ENCODE measurements around the gene NEDD4L. TPM values are rescaled to one million over a fixed set of nuclear protein-coding genes. Genes with fewer than 3 reads are reported as not detected.

The NEDD4L gene
- total and polyA plus RNA-seq, 7 donors = 52.0 to 104 (median 57.4) TPM

- H3K4me3 ChIP-seq = no peak overlapping the region
- H3K36me3 ChIP-seq = peaks cover 0 to 79% (median 17%) of the 10 kb centered on the region in 4 donors
- DNase-seq = no peak
- H3K4me1 ChIP-seq = no peaks in the 10 kb centered on the region
- H3K9me3 ChIP-seq = no peaks in the 10 kb centered on the region
- 93 to 96% methylated on average over 4 of the region's 4 CpGs for WGBS, 2 donors
- H3K27me3 ChIP-seq = no peaks in the 10 kb centered on the region
- TF ChIP-seq POLR2A (IDR thresholded peaks at IDR 0.05) (no peak), EP300 (IDR thresholded peaks at IDR 0.05) (no peak), POLR2AphosphoS5 (IDR thresholded peaks at IDR 0.05) (no peak), CTCF (IDR thresholded peaks at IDR 0.05) (no peak)
- H3K27ac ChIP-seq = no peak overlapping the region
- intact Hi-C loops (cut with DNase I) = no loop called here
These were observed 310.0 kb downstream of the NEDD4L start for GRCh38 chr18:58354051-58354450.

GRCh38 chr18:58354791-58355190, 310.8 kb downstream of the NEDD4L start:
- intact Hi-C loops (cut with DNase I) = no loop called here
- no peak overlapping the region for H3K4me3 ChIP-seq
- TF ChIP-seq CTCF (IDR thresholded peaks at IDR 0.05) (no peak), POLR2A (IDR thresholded peaks at IDR 0.05) (no peak), POLR2AphosphoS5 (IDR thresholded peaks at IDR 0.05) (no peak), EP300 (IDR thresholded peaks at IDR 0.05) (no peak)
- no peaks in the 10 kb centered on the region for H3K9me3 ChIP-seq
- peaks cover 0 to 72% (median 13%) of the 10 kb centered on the region in 4 donors for H3K36me3 ChIP-seq
- 94 to 95% methylated on average over 10 of the region's 10 CpGs for WGBS, 2 donors
- no peak overlapping the region for H3K27ac ChIP-seq
- H3K4me1 ChIP-seq = no peaks in the 10 kb centered on the region
- DNase-seq = no peak
- no peaks in the 10 kb centered on the region for H3K27me3 ChIP-seq

- peaks cover 0 to 67% (median 11%) of the 10 kb centered on the region in 4 donors for H3K36me3 ChIP-seq
- intact Hi-C loops (cut with DNase I) = no loop called here
- 96% methylated on average over 8 of the region's 8 CpGs for WGBS, 2 donors
These were observed 311.2 kb downstream of the NEDD4L start for GRCh38 chr18:58355243-58355642.

GRCh38 chr18:58359218-58359617, 315.2 kb downstream of the NEDD4L start:
- H3K36me3 ChIP-seq = peaks cover 0 to 28% (median 7%) of the 10 kb centered on the region in 4 donors
- no peaks in the 10 kb centered on the region for H3K27me3 ChIP-seq
- H3K4me1 ChIP-seq = peaks cover 0 to 33% (median 26%) of the 10 kb centered on the region in 4 donors
- DNase-seq = no peak
- H3K4me3 ChIP-seq = no peak overlapping the region
- H3K27ac ChIP-seq = peak overlapping the region in 1 of 4 donors; percentile 7
- TF ChIP-seq EP300 (IDR thresholded peaks at IDR 0.05) = no peak
- no peak for TF ChIP-seq CTCF (IDR thresholded peaks at IDR 0.05)
- TF ChIP-seq POLR2A (IDR thresholded peaks at IDR 0.05) = no peak
- TF ChIP-seq POLR2AphosphoS5 (IDR thresholded peaks at IDR 0.05) = no peak
- no peaks in the 10 kb centered on the region for H3K9me3 ChIP-seq
- intact Hi-C loops (cut with DNase I) = no loop called here
- WGBS, 2 donors = 93 to 97% methylated on average over 3 of the region's 3 CpGs

More at GRCh38 chr18:58355243-58355642, 311.2 kb downstream of the NEDD4L start:
- Histone ChIP-seq H3K27ac (no peak overlapping the region), H3K4me3 (no peak overlapping the region), H3K4me1 (no peaks in the 10 kb centered on the region), H3K9me3 (no peaks in the 10 kb centered on the region), H3K27me3 (no peaks in the 10 kb centered on the region)
- no peak for TF ChIP-seq CTCF (IDR thresholded peaks at IDR 0.05)
- TF ChIP-seq EP300 (IDR thresholded peaks at IDR 0.05) = no peak
- no peak for TF ChIP-seq POLR2A (IDR thresholded peaks at IDR 0.05)
- no peak for TF ChIP-seq POLR2AphosphoS5 (IDR thresholded peaks at IDR 0.05)
- DNase-seq = no peak

- Histone ChIP-seq H3K9me3 (no peaks in the 10 kb centered on the region), H3K4me1 (peaks cover 0 to 33% (median 26%) of the 10 kb centered on the region in 4 donors), H3K27ac (peak overlapping the region in 1 of 4 donors; percentile 7), H3K27me3 (no peaks in the 10 kb centered on the region), H3K4me3 (no peak overlapping the region), H3K36me3 (peaks cover 0 to 26% (median 7%) of the 10 kb centered on the region in 4 donors)
- WGBS, 2 donors = 97 to 98% methylated on average over 1 of the region's 1 CpG
- intact Hi-C loops (cut with DNase I) = no loop called here
- DNase-seq = no peak
- TF ChIP-seq POLR2A (IDR thresholded peaks at IDR 0.05) (no peak), POLR2AphosphoS5 (IDR thresholded peaks at IDR 0.05) (no peak), CTCF (IDR thresholded peaks at IDR 0.05) (no peak), EP300 (IDR thresholded peaks at IDR 0.05) (no peak)
These were observed 315.6 kb downstream of the NEDD4L start for GRCh38 chr18:58359620-58360019.

Measured in sigmoid colon (tissue), 7 donors.